ENCODE data around the gene MYOF.
A peak's percentile ranks its signal among the peaks of the same experiment; 100 is the strongest.
"Not testable (repeated sequence)": the region's sequence is repeated elsewhere in the genome, so short reads cannot be mapped to it uniquely, and the experiment has no call there.

MYOF gene

DNA sequence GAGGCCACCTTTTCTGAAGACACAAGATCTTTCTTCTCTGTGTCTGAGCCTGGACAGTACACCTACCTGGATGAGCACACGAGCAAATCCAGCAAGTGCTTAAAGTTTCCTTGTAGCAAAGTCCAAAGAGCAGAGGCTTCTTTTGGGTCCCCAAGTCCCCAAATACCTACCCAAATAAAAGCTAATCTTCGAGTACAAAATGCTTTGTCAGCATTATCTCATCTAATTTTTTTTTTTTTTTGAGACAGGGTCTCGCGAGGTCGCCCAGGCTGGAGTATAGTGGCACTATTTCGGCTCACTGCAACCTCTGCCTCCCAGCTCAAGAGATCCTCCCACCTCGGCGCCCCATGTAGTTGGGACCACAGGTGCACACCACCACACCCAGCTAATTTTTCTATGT lies 24.6 kb downstream of the MYOF start:
- DNase-seq (ENCODE audit: low spot score) = no peak
- peaks cover 13% of the 10 kb centered on the region for H3K4me1 Mint-ChIP-seq (ENCODE audit: low read depth)
- H3K9me3 Mint-ChIP-seq = no peaks in the 10 kb centered on the region
- no peaks in the 10 kb centered on the region for H3K27me3 Mint-ChIP-seq (ENCODE audit: low read depth)
- no peak overlapping the region for H3K4me3 Mint-ChIP-seq
- H3K36me3 Mint-ChIP-seq (ENCODE audit: low read depth) = no peaks in the 10 kb centered on the region
- H3K27ac Mint-ChIP-seq = no peak overlapping the region

DNA sequence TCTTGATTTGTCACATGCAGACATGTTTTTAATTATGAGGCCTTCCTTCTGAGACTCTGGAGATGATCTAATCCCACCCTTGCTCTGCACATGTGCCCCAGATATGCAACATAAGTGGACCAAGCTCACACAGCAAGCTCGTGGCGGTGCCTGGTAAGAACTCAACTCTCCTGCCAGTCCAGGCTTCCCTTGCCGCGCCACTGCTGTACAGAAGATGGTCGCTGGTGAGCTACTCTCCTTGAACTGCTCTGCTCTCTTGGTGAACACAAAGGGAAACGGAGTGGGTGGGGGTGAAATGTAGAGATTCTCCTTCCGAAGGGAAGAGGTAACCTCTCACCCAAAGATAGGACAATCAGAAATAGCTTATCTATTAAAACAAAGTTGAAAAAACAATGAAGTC lies 25.7 kb downstream of the MYOF start:
- Mint-ChIP-seq H3K27ac (no peak overlapping the region), H3K36me3 (ENCODE audit: low read depth) (no peaks in the 10 kb centered on the region), H3K4me1 (ENCODE audit: low read depth) (peaks cover 18% of the 10 kb centered on the region), H3K9me3 (no peaks in the 10 kb centered on the region), H3K4me3 (no peak overlapping the region), H3K27me3 (ENCODE audit: low read depth) (no peaks in the 10 kb centered on the region)
- no peak for DNase-seq (ENCODE audit: low spot score)

GRCh38 chr10:93454736-93455135 lies 27.4 kb downstream of the MYOF start:
- Mint-ChIP-seq H3K36me3 (ENCODE audit: low read depth) (no peaks in the 10 kb centered on the region), H3K27ac (no peak overlapping the region), H3K4me3 (no peak overlapping the region), H3K4me1 (ENCODE audit: low read depth) (peaks cover 17% of the 10 kb centered on the region), H3K9me3 (no peaks in the 10 kb centered on the region), H3K27me3 (ENCODE audit: low read depth) (no peaks in the 10 kb centered on the region)
- no peak for DNase-seq (ENCODE audit: low spot score)

GRCh38 chr10:93454146-93454545 lies 28.0 kb downstream of the MYOF start:
- H3K4me1 Mint-ChIP-seq (ENCODE audit: low read depth) = peaks cover 17% of the 10 kb centered on the region
- H3K4me3 Mint-ChIP-seq = no peak overlapping the region
- H3K27ac Mint-ChIP-seq = no peak overlapping the region
- DNase-seq (ENCODE audit: low spot score) = no peak
- H3K27me3 Mint-ChIP-seq (ENCODE audit: low read depth) = no peaks in the 10 kb centered on the region
- H3K9me3 Mint-ChIP-seq = no peaks in the 10 kb centered on the region
- H3K36me3 Mint-ChIP-seq (ENCODE audit: low read depth) = no peaks in the 10 kb centered on the region

- Mint-ChIP-seq H3K9me3 (no peaks in the 10 kb centered on the region), H3K4me3 (peak overlapping the region; percentile 29), H3K27me3 (ENCODE audit: low read depth) (no peaks in the 10 kb centered on the region), H3K27ac (peak overlapping the region; percentile 55), H3K36me3 (ENCODE audit: low read depth) (no peaks in the 10 kb centered on the region), H3K4me1 (ENCODE audit: low read depth) (peaks cover 17% of the 10 kb centered on the region)
- DNase-seq (ENCODE audit: low spot score) = peak; percentile 20
Measured at GRCh38 chr10:93452143-93452542, 30.0 kb downstream of the MYOF start.

DNA sequence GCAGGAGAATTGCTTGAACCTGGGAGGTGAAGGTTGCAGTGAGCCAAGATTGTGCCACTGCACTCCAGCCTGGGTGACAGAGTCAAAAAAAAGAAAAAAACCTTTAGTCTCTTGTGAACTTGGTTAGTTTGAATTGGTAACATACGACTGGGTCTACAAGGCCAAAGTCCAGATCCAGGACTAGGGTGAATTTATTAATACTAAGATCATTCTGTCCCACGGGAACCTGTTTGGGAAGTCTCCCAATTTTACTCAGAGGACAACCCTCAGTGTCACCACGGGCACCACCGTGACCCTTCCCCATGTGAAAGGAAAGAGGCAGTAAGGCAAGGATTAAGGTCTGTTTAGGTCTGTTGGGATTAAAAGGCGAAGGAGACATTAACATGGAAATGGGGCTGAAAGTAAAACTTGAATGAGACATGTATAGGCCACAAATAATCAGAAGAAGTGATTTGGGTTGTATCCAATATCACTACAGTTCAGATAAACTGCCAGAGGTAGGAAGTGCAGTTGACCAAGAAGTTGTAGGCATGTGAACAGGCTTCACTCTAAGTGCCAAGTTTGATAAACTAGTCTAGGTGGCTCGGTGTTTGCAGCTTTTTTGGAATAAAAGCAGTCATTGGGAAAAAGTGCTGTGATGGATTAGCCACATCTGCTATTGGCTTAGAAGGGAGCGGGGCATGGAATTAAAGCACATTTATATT lies 30.7 kb downstream of the MYOF start:
- no peak for DNase-seq (ENCODE audit: low spot score)
- Mint-ChIP-seq H3K4me3 (peak overlapping the region; percentile 29), H3K9me3 (no peaks in the 10 kb centered on the region), H3K36me3 (ENCODE audit: low read depth) (no peaks in the 10 kb centered on the region), H3K4me1 (ENCODE audit: low read depth) (peaks cover 17% of the 10 kb centered on the region), H3K27me3 (ENCODE audit: low read depth) (no peaks in the 10 kb centered on the region), H3K27ac (peak overlapping the region; percentile 55)

DNA sequence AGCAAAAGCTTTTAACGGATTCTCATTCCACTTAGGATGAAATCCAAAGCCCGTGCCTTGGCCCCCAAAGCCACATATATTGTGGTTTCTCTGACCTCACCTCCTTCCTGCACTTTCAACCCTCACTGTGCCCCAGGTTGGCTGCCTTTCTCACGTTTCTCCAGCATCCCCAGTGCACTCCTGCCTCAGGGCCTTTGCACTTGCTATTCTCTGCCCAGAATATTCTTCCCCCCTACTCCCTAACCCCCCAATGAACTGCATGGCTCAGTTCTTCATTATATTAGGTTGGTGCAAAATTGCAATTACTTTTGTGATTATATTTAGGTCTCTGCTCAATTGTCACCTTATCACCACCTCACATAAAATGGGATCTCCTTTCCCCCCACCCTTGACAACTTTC lies 34.2 kb downstream of the MYOF start:
- Mint-ChIP-seq H3K27me3 (ENCODE audit: low read depth) (no peaks in the 10 kb centered on the region), H3K27ac (no peak overlapping the region), H3K36me3 (ENCODE audit: low read depth) (no peaks in the 10 kb centered on the region), H3K9me3 (no peaks in the 10 kb centered on the region), H3K4me3 (no peak overlapping the region), H3K4me1 (ENCODE audit: low read depth) (peaks cover 15% of the 10 kb centered on the region)
- no peak for DNase-seq (ENCODE audit: low spot score)

DNA sequence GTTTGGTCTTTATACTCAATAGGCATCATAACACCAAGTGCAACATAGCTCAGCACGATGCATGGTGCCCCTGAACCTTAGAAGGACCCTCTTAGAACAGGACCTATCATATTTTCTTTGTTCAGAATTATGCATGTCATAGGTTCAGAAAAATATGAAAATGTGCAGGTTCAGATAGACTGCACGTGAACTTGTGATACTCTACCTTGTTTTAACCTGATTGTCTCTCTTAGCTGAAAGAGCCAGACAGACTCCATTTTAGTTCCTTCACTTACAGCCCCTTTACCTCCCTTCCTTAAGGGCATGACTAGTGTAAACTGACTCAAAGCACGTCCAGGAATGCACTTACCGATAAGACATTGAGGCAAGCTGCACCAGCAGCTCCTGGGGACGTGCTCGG lies 35.1 kb downstream of the MYOF start:
- Mint-ChIP-seq H3K4me1 (ENCODE audit: low read depth) (peaks cover 8% of the 10 kb centered on the region), H3K27me3 (ENCODE audit: low read depth) (no peaks in the 10 kb centered on the region), H3K36me3 (ENCODE audit: low read depth) (no peaks in the 10 kb centered on the region), H3K4me3 (no peak overlapping the region), H3K9me3 (no peaks in the 10 kb centered on the region), H3K27ac (no peak overlapping the region)
- DNase-seq (ENCODE audit: low spot score) = no peak

DNA sequence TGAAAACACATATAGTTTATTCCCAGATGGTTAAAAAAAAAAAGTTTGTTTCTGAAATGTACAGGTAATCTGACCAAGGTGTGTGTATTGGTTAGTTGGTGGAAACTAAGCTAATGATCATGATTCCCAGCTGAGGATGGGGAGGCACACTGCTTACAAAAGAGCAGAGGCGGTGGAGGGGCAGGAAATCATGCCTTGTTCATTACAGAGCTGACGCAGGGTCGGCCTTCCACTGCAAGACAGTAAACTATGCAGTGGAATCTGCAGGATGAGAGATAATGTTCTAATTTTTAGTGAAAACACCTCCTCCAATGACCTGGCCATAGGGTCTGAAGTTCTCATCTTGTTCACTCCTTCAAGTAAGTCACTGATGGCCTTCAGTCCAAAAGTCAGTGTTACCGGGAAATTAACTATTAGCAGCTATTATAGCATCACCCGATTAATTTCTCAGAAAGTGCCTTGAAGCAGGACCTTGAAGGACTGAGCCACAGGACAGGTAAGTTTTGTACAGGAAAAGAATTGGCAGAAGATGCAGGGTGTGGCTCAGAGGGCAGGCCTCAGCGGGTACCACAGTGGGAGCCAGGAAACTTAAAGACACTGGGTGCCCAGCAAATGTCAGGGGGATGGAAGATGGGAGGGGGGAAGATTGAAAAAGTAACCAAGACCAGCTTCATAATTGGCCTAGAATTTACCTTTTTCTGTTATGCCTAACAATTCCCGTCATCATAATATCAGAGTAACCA lies 36.0 kb downstream of the MYOF start:
- Mint-ChIP-seq H3K27ac (no peak overlapping the region), H3K27me3 (ENCODE audit: low read depth) (no peaks in the 10 kb centered on the region), H3K36me3 (ENCODE audit: low read depth) (no peaks in the 10 kb centered on the region), H3K9me3 (no peaks in the 10 kb centered on the region), H3K4me3 (no peak overlapping the region), H3K4me1 (ENCODE audit: low read depth) (no peaks in the 10 kb centered on the region)
- DNase-seq (ENCODE audit: low spot score) = no peak

- Mint-ChIP-seq H3K4me3 (no peak overlapping the region), H3K27me3 (ENCODE audit: low read depth) (no peaks in the 10 kb centered on the region), H3K9me3 (no peaks in the 10 kb centered on the region), H3K4me1 (ENCODE audit: low read depth) (no peaks in the 10 kb centered on the region), H3K36me3 (ENCODE audit: low read depth) (no peaks in the 10 kb centered on the region), H3K27ac (no peak overlapping the region)
- no peak for DNase-seq (ENCODE audit: low spot score)
Measured at GRCh38 chr10:93445097-93445960, 36.8 kb downstream of the MYOF start.

DNA sequence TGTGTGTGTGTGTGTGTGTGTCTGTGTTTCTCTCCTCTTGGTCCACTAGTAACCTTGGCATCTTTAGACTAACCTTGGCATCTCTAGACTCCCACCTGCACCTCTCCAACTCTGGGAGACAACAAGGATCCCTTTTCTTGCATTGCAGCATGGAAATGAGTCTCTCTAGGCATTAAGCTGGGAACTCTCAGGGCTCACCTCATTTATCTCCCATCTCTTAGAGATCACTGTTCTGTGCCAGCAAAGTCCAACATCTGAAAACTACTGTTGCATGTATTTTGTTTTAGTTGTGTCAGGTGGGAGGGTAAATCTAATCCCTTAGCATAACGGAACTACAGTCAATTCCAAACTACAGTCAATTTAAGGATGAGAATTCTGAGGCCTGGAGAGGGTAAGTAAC lies 38.7 kb downstream of the MYOF start:
- no peaks in the 10 kb centered on the region for H3K4me1 Mint-ChIP-seq (ENCODE audit: low read depth)
- no peak overlapping the region for H3K4me3 Mint-ChIP-seq
- no peak for DNase-seq (ENCODE audit: low spot score)
- H3K36me3 Mint-ChIP-seq (ENCODE audit: low read depth) = no peaks in the 10 kb centered on the region
- no peak overlapping the region for H3K27ac Mint-ChIP-seq
- H3K27me3 Mint-ChIP-seq (ENCODE audit: low read depth) = no peaks in the 10 kb centered on the region
- H3K9me3 Mint-ChIP-seq = no peaks in the 10 kb centered on the region

GRCh38 chr10:93442721-93443120 lies 39.4 kb downstream of the MYOF start:
- H3K4me3 Mint-ChIP-seq; H3K4me1 Mint-ChIP-seq (ENCODE audit: low read depth); DNase-seq (ENCODE audit: low spot score); H3K36me3 Mint-ChIP-seq (ENCODE audit: low read depth); H3K27me3 Mint-ChIP-seq (ENCODE audit: low read depth); H3K9me3 Mint-ChIP-seq; H3K27ac Mint-ChIP-seq: not testable (repeated sequence)

- no peak for DNase-seq (ENCODE audit: low spot score)
- Mint-ChIP-seq H3K4me3 (no peak overlapping the region), H3K27ac (no peak overlapping the region), H3K27me3 (ENCODE audit: low read depth) (no peaks in the 10 kb centered on the region), H3K36me3 (ENCODE audit: low read depth) (no peaks in the 10 kb centered on the region), H3K4me1 (ENCODE audit: low read depth) (no peaks in the 10 kb centered on the region), H3K9me3 (no peaks in the 10 kb centered on the region)
Measured at GRCh38 chr10:93440591-93441091, 41.5 kb downstream of the MYOF start.

All from T-helper 2 cell treated with Interferon-gamma antibody and Interleukin-4, amounts not matched to agents 5 μg/mL and 100 μg/mL, for 36 hours (primary cell).